GM12878 (cell line): ENCODE results near the gene PITPNM3. TPM values are rescaled to one million over a fixed set of nuclear protein-coding genes. Genes with fewer than 3 reads are reported as not detected.

Experiments
- ATAC-seq: fragments of 200-7000 bp; cut with Tn5 transposase; 3 replicates; pipeline ENCODE4 v1.9.1; 2020; ENCODE audit warnings: mild to moderate bottlenecking, moderate library complexity
- BruUV-seq: library from RNA; stranded (reverse); fragments of 400-500 nt; replicated peaks from 2 replicates; lab custom pipeline; 2021; lab: Mats Ljungman, UMichigan
- CTCF ChIA-PET: fragments of 300-600 bp; sonication (Branson Sonifier 250); formaldehyde crosslinking; extraction: SDS; loops from one replicate; lab custom pipeline; 2021; ENCODE audit warnings: inconsistent platforms; lab: Yijun Ruan, JAX
- POLR2A ChIA-PET: fragments of 350-600 bp; formaldehyde crosslinking; extraction: SDS; loops from one replicate; lab custom pipeline; 2021; ENCODE audit warnings: inconsistent platforms; lab: Charles Lee
- RAD21 ChIA-PET: fragments of 300-600 bp; sonication (Branson Sonifier 250); formaldehyde crosslinking; loops from one replicate; lab custom pipeline; 2023; ENCODE audit warnings: antibody characterized with exemption; ENCODE audit not compliant: unreplicated experiment; lab: Charles Lee
- SMC1A ChIA-PET: fragments of 300-600 bp; sonication (Branson Sonifier 250); formaldehyde crosslinking; loops from one replicate; lab custom pipeline; 2023; ENCODE audit not compliant: unreplicated experiment, uncharacterized antibody; lab: Charles Lee
- DNase-seq: peaks from one replicate; pipeline ENCODE4 v3.0.0-alpha.2; 2011; ENCODE audit warnings: low read depth, low spot score
- FAIRE-seq: peaks from 3 replicates; lab custom pipeline; 2011; peaks lifted over from hg19 to GRCh38; lab: Jason Lieb, UNC
- H2AFZ ChIP-seq: 2 replicates; pipeline ENCODE4 v1.6.0; 2011; ENCODE audit warnings: low read depth, low read length, control low read depth; ENCODE audit not compliant: control insufficient read depth
- H3K27ac ChIP-seq: 2 replicates; pipeline ENCODE4 v1.5.1; 2011; ENCODE audit warnings: control low read depth; ENCODE audit not compliant: control insufficient read depth, insufficient read depth
- H3K27me3 ChIP-seq, 2 experiments: replicated peaks in 1 of 2; 2 replicates each; pipeline versions ENCODE4 v1.6.0 to v1.6.1; 2011; ENCODE audit warnings: low read length in 1 of 2; ENCODE audit not compliant: control insufficient read depth in 2 of 2, insufficient read depth in 2 of 2
- H3K36me3 ChIP-seq, 2 experiments: 2 replicates each; pipeline ENCODE4 v1.5.1; 2011; ENCODE audit warnings: low read length in 1 of 2; ENCODE audit not compliant: control insufficient read depth in 2 of 2, insufficient read depth in 2 of 2
- H3K4me1 ChIP-seq: 2 replicates; pipeline ENCODE4 v1.6.1; 2011; ENCODE audit warnings: mild to moderate bottlenecking, low read length, moderate library complexity, mixed read lengths; ENCODE audit not compliant: control insufficient read depth, insufficient read depth
- H3K4me2 ChIP-seq: 2 replicates; pipeline ENCODE4 v1.6.0; 2011; ENCODE audit warnings: control low read depth; ENCODE audit not compliant: control insufficient read depth, insufficient read depth
- H3K4me3 ChIP-seq: fragments of 200-600 bp; sonication (generic); 2 replicates; pipeline ENCODE4 v1.5.1; 2016
- H3K79me2 ChIP-seq: 2 replicates; pipeline ENCODE4 v1.6.0; 2011; ENCODE audit warnings: low read length; ENCODE audit not compliant: control insufficient read depth, insufficient read depth
- H3K9ac ChIP-seq: 2 replicates; pipeline ENCODE4 v1.8.0; 2011; ENCODE audit warnings: low read length, control low read depth, mixed read lengths; ENCODE audit not compliant: control insufficient read depth, insufficient read depth
- H3K9me3 ChIP-seq: replicated peaks from 3 replicates; pipeline ENCODE4 v1.5.1; 2011; ENCODE audit warnings: mild to moderate bottlenecking, low read length; ENCODE audit not compliant: control insufficient read depth, insufficient read depth
- H4K20me1 ChIP-seq: 2 replicates; pipeline ENCODE4 v1.6.0; 2011; ENCODE audit not compliant: control insufficient read depth, insufficient read depth
- BCL3 ChIP-seq: IDR thresholded peaks from 2 replicates; pipeline ENCODE4 v1.6.1; 2011; ENCODE audit warnings: borderline replicate concordance, low read depth, mild to moderate bottlenecking, moderate library complexity, low read length; ENCODE audit not compliant: insufficient read depth, poor library complexity, severe bottlenecking
- CBX5 ChIP-seq: sonication (generic); IDR thresholded peaks from 2 replicates; pipeline ENCODE4 v1.6.1; 2016; ENCODE audit warnings: low read depth, moderate library complexity, mild to moderate bottlenecking, inconsistent platforms
- CREM ChIP-seq: IDR thresholded peaks from 2 replicates; pipeline ENCODE4 v1.6.1; 2014; ENCODE audit warnings: antibody characterized with exemption, low read depth
- EZH2 ChIP-seq: IDR thresholded peaks from 2 replicates; pipeline ENCODE4 v1.6.1; 2012; ENCODE audit warnings: low read depth, mild to moderate bottlenecking, control low read depth, inconsistent platforms, low read length, borderline replicate concordance; ENCODE audit not compliant: control insufficient read depth
- FOS ChIP-seq: IDR thresholded peaks from 3 replicates; pipeline ENCODE4 v1.6.1; 2011; ENCODE audit warnings: borderline replicate concordance; ENCODE audit not compliant: insufficient read length; ENCODE audit errors: extremely low read depth
- IRF4 ChIP-seq: IDR thresholded peaks from 2 replicates; pipeline ENCODE4 v1.6.1; 2011; ENCODE audit warnings: low read depth, low read length
- KAT2A ChIP-seq: conservative IDR thresholded peaks from 2 replicates; pipeline ENCODE4 v1.6.1; 2011; ENCODE audit warnings: low read depth, low read length; ENCODE audit not compliant: control insufficient read depth
- KLF5 ChIP-seq: fragments of 450-650 bp; IDR thresholded peaks from 2 replicates; pipeline ENCODE4 v1.6.1; 2014; ENCODE audit warnings: mild to moderate bottlenecking; ENCODE audit not compliant: partially characterized antibody
- MAX ChIP-seq: IDR thresholded peaks from 2 replicates; pipeline ENCODE4 v1.6.1; 2012; ENCODE audit warnings: low read depth, low read length, improper control_type of control experiment
- MTA2 ChIP-seq: fragments of 450-650 bp; IDR thresholded peaks from 2 replicates; pipeline ENCODE4 v1.6.1; 2016; ENCODE audit warnings: low read depth, mild to moderate bottlenecking, moderate library complexity
- MXI1 ChIP-seq: fragments of 150-350 bp; IDR thresholded peaks from 2 replicates; pipeline ENCODE4 v1.6.1; 2011; ENCODE audit warnings: low read depth, mild to moderate bottlenecking, inconsistent platforms, low read length, improper control_type of control experiment
- MYC ChIP-seq: IDR thresholded peaks from 2 replicates; pipeline ENCODE4 v1.6.1; 2011; ENCODE audit warnings: mild to moderate bottlenecking, low read length, moderate library complexity, inconsistent platforms; ENCODE audit not compliant: insufficient read depth, insufficient replicate concordance, insufficient read length, severe bottlenecking
- NR2C1 ChIP-seq: fragments of 450-650 bp; IDR thresholded peaks from 2 replicates; pipeline ENCODE4 v1.6.1; 2017; ENCODE audit warnings: antibody characterized with exemption, mild to moderate bottlenecking, moderate library complexity
- PKNOX1 ChIP-seq: fragments of 450-650 bp; IDR thresholded peaks from 2 replicates; pipeline ENCODE4 v1.6.1; 2016; ENCODE audit warnings: mild to moderate bottlenecking
- POU2F2 ChIP-seq: IDR thresholded peaks from 3 replicates; pipeline ENCODE4 v1.6.1; 2011; ENCODE audit warnings: low read depth, mild to moderate bottlenecking, low read length, borderline replicate concordance
- RBBP5 ChIP-seq: fragments of 200-600 bp; sonication (generic); conservative IDR thresholded peaks from 2 replicates; pipeline ENCODE4 v1.6.1; 2016
- SMARCA5 ChIP-seq: fragments of 450-650 bp; IDR thresholded peaks from 2 replicates; pipeline ENCODE4 v1.6.1; 2017; ENCODE audit warnings: mild to moderate bottlenecking
- SREBF1 ChIP-seq: IDR thresholded peaks from 2 replicates; pipeline ENCODE4 v1.6.1; 2012; ENCODE audit warnings: mild to moderate bottlenecking, low read length
- SUPT20H ChIP-seq: IDR thresholded peaks from 2 replicates; pipeline ENCODE4 v1.6.1; 2011; ENCODE audit warnings: low read depth, mild to moderate bottlenecking, low read length, moderate library complexity, borderline replicate concordance; ENCODE audit not compliant: control insufficient read depth
- TCF3 ChIP-seq: IDR thresholded peaks from 2 replicates; pipeline ENCODE4 v1.6.1; 2012; ENCODE audit warnings: low read depth, mild to moderate bottlenecking, low read length, borderline replicate concordance; ENCODE audit not compliant: insufficient read depth
- WGBS: methylation state at CpG from one replicate; pipeline ENCODE4 v1.1.6; 2016; ENCODE audit warnings: low lambda C conversion rate; ENCODE audit not compliant: insufficient replicate concordance, insufficient coverage; ENCODE audit errors: missing lambda C conversion rate; 5-methylcytosine and 5-hydroxymethylcytosine counted together
- in situ Hi-C: fragments of 300-500 bp; cut with MboI; formaldehyde crosslinking; loops from 9 replicates; pipeline ENCODE4 v1.14.3; 2018; ENCODE audit warnings: mixed read lengths
- intact Hi-C: fragments of 100-400 bp; cut with micrococcal nuclease; formaldehyde crosslinking; loops from one replicate; pipeline ENCODE4 v1.14.2; 2022; ENCODE audit not compliant: unreplicated experiment
- polyA plus RNA-seq, 11 experiments: library from polyadenylated mRNA; depleted of rRNA in 4 of 11; unstranded in 6 of 11; stranded (reverse) in 5 of 11; fragments of >200 nt; fragmentation: Nextera tagmentation in 4 of 11; fragmentation: Illumina TruSeq in 1 of 11; extraction: Ambion mirVana in 4 of 11; extraction: Trizol in 1 of 11; gene quantifications; 1 replicate in 1 of 11; 2 replicates in 10 of 11; pipeline versions ENCODE4 v1.2.1 to v1.2.3, GENCODE V29; 2011 to 2016; ENCODE audit warnings: inconsistent platforms in 2 of 11, missing spikeins in 2 of 11, low read depth in 1 of 11
- total RNA-seq, 4 experiments: library from RNA; depleted of rRNA in 3 of 4; stranded (reverse); fragments of >200 nt in 3 of 4; fragmentation: Illumina TruSeq in 1 of 4; extraction: Trizol in 1 of 4; gene quantifications; 2 replicates each; pipeline versions ENCODE4 v1.2.1 to v1.2.3, GENCODE V29; 2013 to 2021

The PITPNM3 gene
- total and polyA plus RNA-seq, 10 of the 15 experiments (the other 5 are each of a cell fraction or from before 2014, with no cell fraction given), result 0.02 to 0.49 (median 0.19) TPM; not detected in 1

GRCh38 chr17:6449307-6449706 is 107.0 kb downstream of the PITPNM3 start (continued):
- no peak for TF ChIP-seq EZH2
- TF ChIP-seq MTA2, result no peak
- TF ChIP-seq IRF4, result no peak
- no peak for TF ChIP-seq FOS
- no peak for TF ChIP-seq CREM
- no peak for TF ChIP-seq RBBP5
- no peak for TF ChIP-seq SUPT20H

DNA sequence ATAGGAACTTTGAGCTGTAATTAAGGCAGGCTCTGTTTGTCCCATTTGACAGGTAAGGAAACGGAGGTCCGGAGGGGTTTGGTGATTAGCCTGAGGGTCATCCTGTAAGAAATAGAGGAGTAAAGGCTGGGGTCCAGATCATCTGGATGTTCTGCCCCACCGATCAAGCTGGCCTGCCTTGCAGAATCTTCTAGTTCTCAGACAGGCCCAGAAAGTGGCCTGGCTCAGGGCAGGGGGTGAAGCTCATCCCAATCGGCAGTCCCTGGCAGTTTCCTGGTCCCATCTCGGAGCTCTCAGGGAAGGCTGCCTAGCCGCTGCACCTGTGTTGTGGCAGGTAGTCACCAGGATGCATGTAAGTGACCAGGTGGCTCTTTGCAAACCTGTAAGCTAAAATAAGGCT is 107.9 kb downstream of the PITPNM3 start:
- 97% methylated on average over 6 of the region's 6 CpGs for WGBS
- no TSS peak for BruUV-seq
- Histone ChIP-seq H3K4me1 (peaks cover 42% of the 10 kb centered on the region), H3K27me3 (no peaks in the 10 kb centered on the region), H2AFZ (no peak overlapping the region), H3K9me3 (no peaks in the 10 kb centered on the region), H3K36me3 (peaks cover 0 to 3% of the 10 kb centered on the region in 2 experiments; a peak in 1 of 4 replicates), H3K9ac (no peak overlapping the region), H3K4me3 (no peak overlapping the region), H3K4me2 (no peak overlapping the region), H3K27ac (no peak overlapping the region), H3K79me2 (no peaks in the 10 kb centered on the region), H4K20me1 (no peaks in the 10 kb centered on the region)
- ChIA-PET SMC1A (no interaction called here), POLR2A (no interaction called here), RAD21 (no interaction called here), CTCF (interaction anchor here (1.3 kb wide), 1 partner anchor 12 kb away, joined by 3 read pairs; no protein-coding TSS in a partner anchor)
- no peak for FAIRE-seq
- no peak for DNase-seq
- intact Hi-C loops, result no loop called here
- no peak for ATAC-seq
- in situ Hi-C loops, result no loop called here
- no peak for TF ChIP-seq SMARCA5
- no peak for TF ChIP-seq MYC
- no peak for TF ChIP-seq PKNOX1
- TF ChIP-seq NR2C1, result no peak
- no peak for TF ChIP-seq SREBF1
- no peak for TF ChIP-seq CBX5
- TF ChIP-seq POU2F2, result no peak
- no peak for TF ChIP-seq KLF5
- TF ChIP-seq TCF3, result no peak
- no peak for TF ChIP-seq BCL3
- TF ChIP-seq KAT2A, result no peak
- TF ChIP-seq MAX, result no peak
- TF ChIP-seq MXI1, result no peak
